CD4-positive, alpha-beta memory T cell (primary cell): ENCODE measurements around the gene ZNF641. TPM values are rescaled to one million over a fixed set of nuclear protein-coding genes. Genes with fewer than 3 reads are reported as not detected.
A peak's percentile ranks its signal among the peaks of the same experiment; 100 is the strongest.

ENCODE experiments used
- CTCF ChIA-PET: fragments of 350-600 bp; sonication (Branson Sonifier 250); formaldehyde crosslinking; loops from one replicate; lab custom pipeline; 2021; ENCODE audit warnings: inconsistent platforms; ENCODE audit not compliant: partially characterized antibody; lab: Charles Lee
- POLR2A ChIA-PET: fragments of 350-600 bp; sonication (Branson Sonifier 250); formaldehyde crosslinking; loops from one replicate; lab custom pipeline; 2021; ENCODE audit not compliant: partially characterized antibody; lab: Charles Lee
- DNase-seq, 5 donors: peaks; one replicate each; pipeline versions ENCODE4 v3.0.0 to v3.0.0-alpha.2; 2020 to 2022; ENCODE audit warnings: mixed read lengths in 1 of 5
- H3K27ac ChIP-seq: one replicate; pipeline ENCODE4 v1.7.0; 2013; ENCODE audit warnings: low read depth, low read length
- H3K27me3 ChIP-seq: 2 replicates; pipeline ENCODE4 v1.7.0; 2013; ENCODE audit warnings: mild to moderate bottlenecking, low read length, moderate library complexity; ENCODE audit not compliant: insufficient read depth
- H3K36me3 ChIP-seq: 2 replicates; pipeline ENCODE4 v1.7.0; 2013; ENCODE audit warnings: mild to moderate bottlenecking, low read length, moderate library complexity; ENCODE audit not compliant: insufficient read depth
- H3K4me1 ChIP-seq: 2 replicates; pipeline ENCODE4 v1.7.0; 2013; ENCODE audit warnings: mild to moderate bottlenecking, low read length, moderate library complexity; ENCODE audit not compliant: insufficient read depth
- H3K4me3 ChIP-seq, 2 donors: one replicate each; pipeline ENCODE4 v1.7.0; 2013; ENCODE audit warnings: low read length in 2 of 2, mild to moderate bottlenecking in 1 of 2
- H3K9me3 ChIP-seq, 2 donors: one replicate each; pipeline ENCODE4 v1.7.0; 2013; ENCODE audit warnings: low read length in 2 of 2, control low read depth in 1 of 2; ENCODE audit not compliant: control insufficient read depth in 1 of 2
- H3K27ac Mint-ChIP-seq, 7 donors: one replicate each; pipeline ENCODE4 v1.8.0; 2020 to 2021; ENCODE audit warnings: mixed read lengths in 7 of 7, mild to moderate bottlenecking in 6 of 7, inconsistent platforms in 3 of 7, moderate library complexity in 3 of 7
- H3K27me3 Mint-ChIP-seq, 2 donors: one replicate each; pipeline ENCODE4 v1.8.0; 2020 to 2021; ENCODE audit warnings: mixed read lengths in 2 of 2
- H3K36me3 Mint-ChIP-seq, 2 donors: one replicate each; pipeline ENCODE4 v1.8.0; 2020 to 2021; ENCODE audit warnings: mixed read lengths in 2 of 2, inconsistent platforms in 1 of 2, mild to moderate bottlenecking in 1 of 2
- H3K4me1 Mint-ChIP-seq, 4 donors: one replicate each; pipeline ENCODE4 v1.8.0; 2020 to 2021; ENCODE audit warnings: mixed read lengths in 4 of 4, mild to moderate bottlenecking in 1 of 4
- H3K4me3 Mint-ChIP-seq, 8 donors: one replicate each; pipeline ENCODE4 v1.8.0; 2020 to 2021; ENCODE audit warnings: mixed read lengths in 8 of 8, mild to moderate bottlenecking in 7 of 8, moderate library complexity in 6 of 8, inconsistent platforms in 3 of 8
- H3K9me3 Mint-ChIP-seq, 8 donors: one replicate each; pipeline ENCODE4 v1.8.0; 2020 to 2021; ENCODE audit warnings: mixed read lengths in 8 of 8, mild to moderate bottlenecking in 5 of 8, inconsistent platforms in 3 of 8, moderate library complexity in 1 of 8
- intact Hi-C: fragments of 100-400 bp; cut with micrococcal nuclease; formaldehyde crosslinking; loops from one replicate; pipeline ENCODE4 v1.15.1; 2023
- polyA plus RNA-seq, 2 donors: library from polyadenylated mRNA; unstranded; fragments of 300-500 nt; fragmentation: Illumina TruSeq; gene quantifications; one replicate each; pipeline ENCODE4 v1.2.3, GENCODE V29; 2021
- total RNA-seq, 2 experiments: library from RNA; stranded (reverse); gene quantifications; one replicate each; pipeline ENCODE4 v1.2.3, GENCODE V29; 2021

ZNF641 gene
- total and polyA plus RNA-seq, 4 experiments from 2014 or later, result 4.9 to 41.2 (median 27.4) TPM

DNA sequence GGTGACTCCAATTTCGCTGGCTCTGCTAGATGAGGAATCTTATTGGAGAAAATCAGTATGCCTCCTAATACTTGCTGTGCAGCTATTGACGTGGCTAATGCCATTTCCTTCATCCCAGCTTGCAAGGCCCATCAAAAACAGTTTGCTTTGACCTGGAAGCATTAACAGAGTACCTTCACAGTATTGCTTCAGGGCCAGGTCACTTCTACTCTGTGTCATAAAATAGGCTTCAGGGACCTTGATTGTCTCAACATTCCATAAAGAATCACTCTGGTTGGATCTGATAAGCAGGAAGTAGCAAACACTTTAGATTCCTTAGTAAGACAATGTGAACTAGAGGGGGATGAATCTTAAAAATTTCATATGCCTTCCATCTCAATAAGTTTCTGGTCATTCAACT is 26.9 kb upstream of the ZNF641 start:
- DNase-seq, result no peak
- Mint-ChIP-seq H3K4me1 (no peaks in the 10 kb centered on the region), H3K9me3 (peaks cover 0 to 2% (median 0%) of the 10 kb centered on the region in 8 donors), H3K4me3 (no peak overlapping the region), H3K36me3 (no peaks in the 10 kb centered on the region), H3K27me3 (peaks cover 2% of the 10 kb centered on the region in 2 donors), H3K27ac (no peak overlapping the region)
- ChIA-PET CTCF (no interaction called here), POLR2A (no interaction called here)
- H3K4me1 ChIP-seq, result no peaks in the 10 kb centered on the region
- H3K9me3 ChIP-seq, result no peaks in the 10 kb centered on the region
- H3K27me3 ChIP-seq, result no peaks in the 10 kb centered on the region
- intact Hi-C loops, result no loop called here
- no peak overlapping the region for H3K27ac ChIP-seq
- no peak overlapping the region for H3K4me3 ChIP-seq
- no peaks in the 10 kb centered on the region for H3K36me3 ChIP-seq

GRCh38 chr12:48374164-48374563 is 23.4 kb upstream of the ZNF641 start:
- H3K36me3 ChIP-seq, result no peaks in the 10 kb centered on the region
- H3K4me1 ChIP-seq, result no peaks in the 10 kb centered on the region
- Mint-ChIP-seq H3K27me3 (peaks cover 1 to 2% of the 10 kb centered on the region in 2 donors), H3K9me3 (peaks cover 0 to 2% (median 0%) of the 10 kb centered on the region in 8 donors), H3K36me3 (peaks cover 0 to under 1% of the 10 kb centered on the region in 2 donors), H3K4me3 (no peak overlapping the region), H3K27ac (no peak overlapping the region), H3K4me1 (no peaks in the 10 kb centered on the region)
- no peak overlapping the region for H3K27ac ChIP-seq
- POLR2A ChIA-PET, result no interaction called here
- intact Hi-C loops, result no loop called here
- CTCF ChIA-PET, result no interaction called here
- DNase-seq, result no peak
- H3K27me3 ChIP-seq, result no peaks in the 10 kb centered on the region
- H3K4me3 ChIP-seq, result no peak overlapping the region
- H3K9me3 ChIP-seq, result no peaks in the 10 kb centered on the region

DNA sequence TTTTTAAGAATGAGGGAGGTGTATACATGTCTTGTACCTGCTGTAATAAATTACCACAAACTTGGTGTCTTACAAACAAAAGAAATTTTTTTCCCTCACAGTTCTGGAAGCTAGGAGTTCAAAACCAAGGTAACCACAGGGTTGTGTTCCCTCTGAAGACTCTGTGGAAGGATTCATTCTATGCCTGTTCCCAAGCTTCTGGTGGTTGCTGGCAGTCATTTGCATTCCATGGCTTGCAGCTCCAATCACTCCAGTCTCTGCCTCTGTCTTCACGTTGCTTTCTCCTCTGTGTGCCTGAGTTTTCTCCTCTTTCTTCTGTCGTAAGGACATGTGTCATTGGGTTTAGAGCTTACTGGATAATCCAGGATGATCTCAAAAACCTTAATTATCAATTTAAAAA is 15.4 kb upstream of the ZNF641 start:
- H3K27ac ChIP-seq, result no peak overlapping the region
- ChIA-PET CTCF (no interaction called here), POLR2A (no interaction called here)
- peaks cover 0 to 6% (median 0%) of the 10 kb centered on the region in 8 donors for H3K9me3 Mint-ChIP-seq
- H3K36me3 ChIP-seq, result no peaks in the 10 kb centered on the region
- no peaks in the 10 kb centered on the region for H3K4me1 Mint-ChIP-seq
- H3K27ac Mint-ChIP-seq, result no peak overlapping the region
- H3K36me3 Mint-ChIP-seq, result peaks cover 0 to 4% of the 10 kb centered on the region in 2 donors
- no peak overlapping the region for H3K4me3 Mint-ChIP-seq
- H3K4me3 ChIP-seq, result no peak overlapping the region
- no peak for DNase-seq
- peaks cover 9% of the 10 kb centered on the region for H3K27me3 ChIP-seq
- H3K27me3 Mint-ChIP-seq, result peaks cover 0 to 6% of the 10 kb centered on the region in 2 donors
- no peaks in the 10 kb centered on the region for H3K9me3 ChIP-seq
- intact Hi-C loops, result no loop called here
- no peaks in the 10 kb centered on the region for H3K4me1 ChIP-seq

GRCh38 chr12:48361664-48362339 is 11.1 kb upstream of the ZNF641 start:
- Mint-ChIP-seq H3K4me3 (no peak overlapping the region), H3K36me3 (no peaks in the 10 kb centered on the region), H3K27ac (no peak overlapping the region), H3K4me1 (no peaks in the 10 kb centered on the region), H3K9me3 (no peaks in the 10 kb centered on the region), H3K27me3 (peaks cover 0 to 4% of the 10 kb centered on the region in 2 donors)
- ChIA-PET POLR2A (no interaction called here), CTCF (no interaction called here)
- DNase-seq, result no peak
- H3K4me1 ChIP-seq, result no peaks in the 10 kb centered on the region
- no peaks in the 10 kb centered on the region for H3K27me3 ChIP-seq
- intact Hi-C loops, result no loop called here
- H3K4me3 ChIP-seq, result no peak overlapping the region
- H3K36me3 ChIP-seq, result no peaks in the 10 kb centered on the region
- H3K27ac ChIP-seq, result no peak overlapping the region
- no peaks in the 10 kb centered on the region for H3K9me3 ChIP-seq

DNA sequence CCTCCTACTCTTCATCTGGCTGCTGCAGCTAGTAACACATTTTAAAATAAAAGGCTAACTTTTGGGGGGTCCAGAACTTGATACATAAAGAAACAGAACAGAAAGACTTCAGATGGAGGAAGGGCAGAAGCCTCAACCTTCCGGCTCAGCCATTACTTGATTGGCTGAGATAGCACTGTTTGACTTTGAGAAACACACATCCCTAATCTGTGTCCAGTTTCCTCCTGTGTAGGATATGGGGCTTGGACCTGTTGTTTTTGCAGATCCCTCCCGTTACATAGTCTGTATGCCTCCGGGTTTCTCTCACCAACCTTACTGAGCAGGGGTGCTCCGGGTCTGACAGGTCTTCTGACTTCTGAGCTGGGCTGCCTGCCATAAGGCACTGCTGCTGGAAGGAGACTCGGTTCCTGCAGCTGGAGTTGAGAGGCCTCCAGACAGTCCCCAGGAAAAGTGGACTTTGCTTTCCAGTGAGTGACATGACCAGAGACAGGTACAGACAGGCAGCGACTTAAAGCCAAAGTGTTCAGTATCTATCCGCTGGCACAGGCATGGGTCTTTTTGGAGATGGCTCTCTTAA is 8.3 kb upstream of the ZNF641 start:
- CTCF ChIA-PET, result no interaction called here
- intact Hi-C loops, result no loop called here

GRCh38 chr12:48356041-48356768 is 5.5 kb upstream of the ZNF641 start:
- Histone ChIP-seq H3K4me3 (no peak overlapping the region), H3K27ac (no peak overlapping the region), H3K4me1 (peaks cover 10% of the 10 kb centered on the region), H3K36me3 (no peaks in the 10 kb centered on the region), H3K27me3 (no peaks in the 10 kb centered on the region), H3K9me3 (no peaks in the 10 kb centered on the region)
- Mint-ChIP-seq H3K4me1 (peaks cover 0 to 6% (median 4%) of the 10 kb centered on the region in 4 donors), H3K36me3 (no peaks in the 10 kb centered on the region), H3K27ac (no peak overlapping the region), H3K9me3 (no peaks in the 10 kb centered on the region), H3K27me3 (no peaks in the 10 kb centered on the region), H3K4me3 (no peak overlapping the region)
- ChIA-PET CTCF (interaction anchor here (0.6 kb wide), 1 partner anchor 182 kb away, joined by 5 read pairs; no protein-coding TSS in a partner anchor), POLR2A (no interaction called here)
- intact Hi-C loops, result no loop called here
- no peak for DNase-seq

More for the DNA sequence above, 8.3 kb upstream of the ZNF641 start:
- Mint-ChIP-seq H3K36me3 (no peaks in the 10 kb centered on the region), H3K4me3 (no peak overlapping the region), H3K9me3 (no peaks in the 10 kb centered on the region), H3K27ac (no peak overlapping the region), H3K27me3 (no peaks in the 10 kb centered on the region), H3K4me1 (no peaks in the 10 kb centered on the region)
- no peak for DNase-seq
- POLR2A ChIA-PET, result interaction anchor here (1.0 kb wide), 1 partner anchor 18 kb away, joined by 3 read pairs; no protein-coding TSS in a partner anchor
- Histone ChIP-seq H3K36me3 (no peaks in the 10 kb centered on the region), H3K4me3 (no peak overlapping the region), H3K27ac (no peak overlapping the region), H3K27me3 (no peaks in the 10 kb centered on the region), H3K4me1 (no peaks in the 10 kb centered on the region), H3K9me3 (no peaks in the 10 kb centered on the region)

- DNase-seq, result no peak
- POLR2A ChIA-PET, result no interaction called here
- H3K36me3 Mint-ChIP-seq, result peaks cover 10 to 28% of the 10 kb centered on the region in 2 donors
- CTCF ChIA-PET, result no interaction called here
- Histone ChIP-seq H3K4me3 (no peak overlapping the region), H3K9me3 (no peaks in the 10 kb centered on the region), H3K27ac (no peak overlapping the region), H3K4me1 (peaks cover 40% of the 10 kb centered on the region), H3K27me3 (no peaks in the 10 kb centered on the region), H3K36me3 (peaks cover 6% of the 10 kb centered on the region)
- peaks cover 18 to 37% (median 27%) of the 10 kb centered on the region in 4 donors for H3K4me1 Mint-ChIP-seq
- H3K4me3 Mint-ChIP-seq, result peak overlapping the region in 5 of 8 donors; percentile 0 to 43 (median 13)
- H3K27ac Mint-ChIP-seq, result peak overlapping the region in 6 of 7 donors; percentile 5 to 87 (median 34)
- no peaks in the 10 kb centered on the region for H3K9me3 Mint-ChIP-seq
- intact Hi-C loops, result loop anchor here (5.0 kb wide), 1 partner anchor 170 kb away; the partner anchor contains the start of gene CCDC184
- H3K27me3 Mint-ChIP-seq, result no peaks in the 10 kb centered on the region
These were observed 1.5 kb upstream of the ZNF641 start for GRCh38 chr12:48352157-48352760.
